Neural progenitor cell (in vitro differentiated cells): Measurements from ENCODE around the gene PDGFRA. TPM values are rescaled to one million over a fixed set of nuclear protein-coding genes. Genes with fewer than 3 reads are reported as not detected.

ENCODE experiments used
- DNase-seq: peaks from one replicate; pipeline ENCODE4 v3.0.0-alpha.2; 2016; ENCODE audit warnings: low spot score
- H2AFZ ChIP-seq: fragments of 200-600 bp; sonication (generic); replicated peaks from 2 replicates; pipeline ENCODE4 v1.6.1; 2016; ENCODE audit warnings: antibody characterized with exemption
- H3F3A ChIP-seq: fragments of 200-600 bp; sonication (generic); 2 replicates; pipeline ENCODE4 v1.6.1; 2016; ENCODE audit warnings: antibody characterized with exemption, low read depth
- H3K27ac ChIP-seq: fragments of 200-600 bp; sonication (generic); 2 replicates; pipeline ENCODE4 v1.5.1; 2016; ENCODE audit warnings: mild to moderate bottlenecking
- H3K27me3 ChIP-seq: fragments of 200-600 bp; sonication (generic); 2 replicates; pipeline ENCODE4 v1.6.1; 2016; ENCODE audit warnings: mild to moderate bottlenecking, moderate library complexity
- H3K36me3 ChIP-seq: fragments of 200-600 bp; sonication (generic); 2 replicates; pipeline ENCODE4 v1.5.1; 2016
- H3K4me1 ChIP-seq: fragments of 200-600 bp; sonication (generic); 2 replicates; pipeline ENCODE4 v1.6.1; 2016; ENCODE audit warnings: mixed run types
- H3K4me2 ChIP-seq: fragments of 200-600 bp; sonication (generic); 2 replicates; pipeline ENCODE4 v1.6.1; 2016
- H3K4me3 ChIP-seq: fragments of 200-600 bp; sonication (generic); 2 replicates; pipeline ENCODE4 v1.5.1; 2016
- H3K79me2 ChIP-seq: fragments of 200-600 bp; sonication (generic); 2 replicates; pipeline ENCODE4 v1.6.1; 2016; ENCODE audit warnings: low read depth
- H3K9ac ChIP-seq: fragments of 200-600 bp; sonication (generic); 2 replicates; pipeline ENCODE4 v1.6.1; 2016
- H3K9me3 ChIP-seq: fragments of 200-600 bp; sonication (generic); 2 replicates; pipeline ENCODE4 v1.5.1; 2016; ENCODE audit warnings: low read depth
- H4K20me1 ChIP-seq: fragments of 200-600 bp; sonication (generic); 2 replicates; pipeline ENCODE4 v1.6.1; 2016; ENCODE audit warnings: low read depth
- H3K27ac Mint-ChIP-seq: 3 replicates; pipeline ENCODE4 v1.8.0; 2021; ENCODE audit warnings: mixed read lengths
- H3K27me3 Mint-ChIP-seq: 2 replicates; pipeline ENCODE4 v1.8.0; 2022; ENCODE audit warnings: low read depth, mild to moderate bottlenecking, inconsistent platforms, moderate library complexity, mixed read lengths; ENCODE audit not compliant: insufficient read depth
- H3K36me3 Mint-ChIP-seq: 3 replicates; pipeline ENCODE4 v1.8.0; 2021; ENCODE audit warnings: mixed read lengths
- H3K4me1 Mint-ChIP-seq: 3 replicates; pipeline ENCODE4 v1.8.0; 2021; ENCODE audit warnings: mixed read lengths
- H3K4me3 Mint-ChIP-seq: 3 replicates; pipeline ENCODE4 v1.8.0; 2021; ENCODE audit warnings: mild to moderate bottlenecking, moderate library complexity, mixed read lengths
- H3K9me3 Mint-ChIP-seq: 3 replicates; pipeline ENCODE4 v1.8.0; 2020; ENCODE audit warnings: mixed read lengths
- CTCF ChIP-seq: fragments of 200-600 bp; sonication (generic); IDR thresholded peaks from 2 replicates; pipeline ENCODE4 v1.5.1; 2017; ENCODE audit warnings: antibody characterized with exemption, mild to moderate bottlenecking
- EZH2 ChIP-seq: fragments of 200-600 bp; sonication (generic); IDR thresholded peaks from 2 replicates; pipeline ENCODE4 v1.6.1; 2017; ENCODE audit warnings: antibody characterized with exemption, mild to moderate bottlenecking, moderate library complexity
- EZH2phosphoT487 ChIP-seq: fragments of 200-600 bp; sonication (generic); IDR thresholded peaks from 2 replicates; pipeline ENCODE4 v1.6.1; 2017; ENCODE audit warnings: antibody characterized with exemption
- total RNA-seq: library from RNA; depleted of rRNA; stranded (reverse); fragments of >200 nt; gene quantifications from 2 replicates; pipeline ENCODE4 v1.2.3, GENCODE V29; 2015; ENCODE audit warnings: low replicate concordance

The PDGFRA gene
- total RNA-seq, 1 donor from 2014 or later: 2.1 TPM

- H4K20me1 ChIP-seq: peaks cover 3% of the 10 kb centered on the region
- Mint-ChIP-seq H3K27me3 (peaks cover 64% of the 10 kb centered on the region), H3K4me3 (peak overlapping the region; percentile 76), H3K9me3 (no peaks in the 10 kb centered on the region), H3K36me3 (no peaks in the 10 kb centered on the region), H3K27ac (no peak overlapping the region), H3K4me1 (peaks cover 25% of the 10 kb centered on the region)
- no peaks in the 10 kb centered on the region for H3K36me3 ChIP-seq
- peak overlapping the region; percentile 58 for H3K4me2 ChIP-seq
- H3K9me3 ChIP-seq: no peaks in the 10 kb centered on the region
- TF ChIP-seq EZH2phosphoT487: peak; percentile 76
- TF ChIP-seq CTCF: no peak
- TF ChIP-seq EZH2: peak; percentile 88
- no peak overlapping the region for H3K9ac ChIP-seq
- H3K4me1 ChIP-seq: peaks cover 22% of the 10 kb centered on the region
- peaks cover 21% of the 10 kb centered on the region for H3F3A ChIP-seq
- peak; percentile 49 for DNase-seq
- no peaks in the 10 kb centered on the region for H3K79me2 ChIP-seq
- peak overlapping the region; percentile 55 for H3K4me3 ChIP-seq
- peaks cover 86% of the 10 kb centered on the region for H3K27me3 ChIP-seq
- H3K27ac ChIP-seq: no peak overlapping the region
- peak overlapping the region; percentile 6 for H2AFZ ChIP-seq
Measured at GRCh38 chr4:54230484-54231418, 1.7 kb downstream of the PDGFRA start.

GRCh38 chr4:54231419-54231767, 2.3 kb downstream of the PDGFRA start:
- H3K79me2 ChIP-seq: no peaks in the 10 kb centered on the region

More at GRCh38 chr4:54231419-54231767, 2.3 kb downstream of the PDGFRA start:
- H2AFZ ChIP-seq: peak overlapping the region; percentile 52
- H3K4me3 ChIP-seq: peak overlapping the region; percentile 55
- H3K4me2 ChIP-seq: peak overlapping the region; percentile 58
- H3K36me3 ChIP-seq: no peaks in the 10 kb centered on the region
- peaks cover 19% of the 10 kb centered on the region for H3K4me1 Mint-ChIP-seq
- H3K27me3 ChIP-seq: peaks cover 84% of the 10 kb centered on the region
- H3K4me1 ChIP-seq: peaks cover 15% of the 10 kb centered on the region
- DNase-seq: no peak
- H3K27me3 Mint-ChIP-seq: peaks cover 57% of the 10 kb centered on the region
- peak overlapping the region; percentile 76 for H3K4me3 Mint-ChIP-seq
- H3K27ac ChIP-seq: no peak overlapping the region
- no peak overlapping the region for H3K9ac ChIP-seq
- no peaks in the 10 kb centered on the region for H3K9me3 Mint-ChIP-seq
- TF ChIP-seq CTCF (no peak), EZH2phosphoT487 (peak; percentile 47), EZH2 (peak; percentile 73)
- no peaks in the 10 kb centered on the region for H3K36me3 Mint-ChIP-seq
- H3K27ac Mint-ChIP-seq: no peak overlapping the region
- H3F3A ChIP-seq: peaks cover 21% of the 10 kb centered on the region
- peaks cover 3% of the 10 kb centered on the region for H4K20me1 ChIP-seq
- no peaks in the 10 kb centered on the region for H3K9me3 ChIP-seq
